Muscle of arm (tissue), 12 donors: ENCODE results near the gene S100A1. TPM values are rescaled to one million over a fixed set of nuclear protein-coding genes. Genes with fewer than 3 reads are reported as not detected.

ENCODE experiments used
- DNase-seq: peaks from one replicate; pipeline ENCODE4 v3.0.0-alpha.2; 2013
- polyA plus RNA-seq, 12 donors: library from polyadenylated mRNA; unstranded; fragments of 120-200 nt; gene quantifications; one replicate each; pipeline ENCODE4 v1.2.1, GENCODE V29; 2013; ENCODE audit not compliant: insufficient read length in 12 of 12

S100A1 gene
- polyA plus RNA-seq, 12 donors, result 2.9 to 20.1 (median 7.0) TPM; not detected in 2

GRCh38 chr1:153679337-153680119 is 51.3 kb downstream of the S100A1 start:
- no peak for DNase-seq

GRCh38 chr1:153680120-153680403 is 51.8 kb downstream of the S100A1 start:
- DNase-seq, result no peak

Other genes starting within 250 kb of the S100A1 start
- 10 to 100 TPM in 6 of 12 donors, 1 to 10 TPM in 4, not detected in 2; 6.5 to 52.7 (median 11.1) TPM for gene S100A8, start 237.4 kb upstream of the S100A1 start, polyA plus RNA-seq
- gene S100A7A, start 211.9 kb upstream of the S100A1 start, polyA plus RNA-seq, result not detected
- not detected for gene S100A7, start 167.8 kb upstream of the S100A1 start, polyA plus RNA-seq
- 100 to 1,000 TPM in 11 of 12 donors, not detected in 1; 152 to 697 (median 212) TPM for gene S100A6, start 92.4 kb upstream of the S100A1 start, polyA plus RNA-seq
- under 1 TPM in 4 of 12 donors, not detected in 8; 0.22 to 0.45 (median 0.37) TPM for gene S100A5, start 87.5 kb upstream of the S100A1 start, polyA plus RNA-seq
- gene S100A4, start 82.6 kb upstream of the S100A1 start, polyA plus RNA-seq, result 100 to 1,000 TPM in 11 of 12 donors, not detected in 1; 113 to 274 (median 192) TPM
- gene S100A3, start 79.2 kb upstream of the S100A1 start, polyA plus RNA-seq, result 1 to 10 TPM in 5 of 12 donors, under 1 TPM in 5, not detected in 2; 0.35 to 3.5 (median 1.00) TPM
- 10 to 100 TPM in 2 of 12 donors, 1 to 10 TPM in 7, under 1 TPM in 1, not detected in 2; 0.89 to 14.0 (median 1.8) TPM for gene S100A2, start 62.6 kb upstream of the S100A1 start, polyA plus RNA-seq
- 100 to 1,000 TPM in 1 of 12 donors, 10 to 100 TPM in 10, not detected in 1; 44.8 to 115 (median 49.2) TPM for gene S100A16, start 15.3 kb upstream of the S100A1 start, polyA plus RNA-seq
- gene S100A14, start 12.1 kb upstream of the S100A1 start, polyA plus RNA-seq, result 100 to 1,000 TPM in 1 of 12 donors, 10 to 100 TPM in 3, 1 to 10 TPM in 1, under 1 TPM in 5, not detected in 2; 0.29 to 118 (median 0.99) TPM
- 100 to 1,000 TPM in 1 of 12 donors, 10 to 100 TPM in 10, not detected in 1; 50.0 to 138 (median 67.6) TPM for gene S100A13, start 929 bp upstream of the S100A1 start, polyA plus RNA-seq
- gene CHTOP, start 5.6 kb downstream of the S100A1 start, polyA plus RNA-seq, result 100 to 1,000 TPM in 3 of 12 donors, 10 to 100 TPM in 8, not detected in 1; 80.0 to 120 (median 87.3) TPM
- gene SNAPIN, start 30.3 kb downstream of the S100A1 start, polyA plus RNA-seq, result 10 to 100 TPM in 11 of 12 donors, not detected in 1; 31.5 to 54.8 (median 50.2) TPM
- gene ILF2, start 42.6 kb downstream of the S100A1 start, polyA plus RNA-seq, result 100 to 1,000 TPM in 11 of 12 donors, not detected in 1; 131 to 211 (median 169) TPM
- 10 to 100 TPM in 11 of 12 donors, not detected in 1; 12.0 to 16.5 (median 13.0) TPM for gene NPR1, start 50.3 kb downstream of the S100A1 start, polyA plus RNA-seq
- 100 to 1,000 TPM in 1 of 12 donors, 10 to 100 TPM in 11; 34.5 to 239 (median 37.6) TPM for gene INTS3, start 99.6 kb downstream of the S100A1 start, polyA plus RNA-seq
- 10 to 100 TPM in 11 of 12 donors, not detected in 1; 17.8 to 56.9 (median 19.3) TPM for gene SLC27A3, start 147.0 kb downstream of the S100A1 start, polyA plus RNA-seq